Osteoblast (primary cell): ENCODE measurements around the gene AP4E1. TPM values are rescaled to one million over a fixed set of nuclear protein-coding genes. Genes with fewer than 3 reads are reported as not detected.

Experiments used
- DNase-seq: peaks from one replicate; pipeline ENCODE4 v3.0.0; 2011; ENCODE audit warnings: low spot score, mixed read lengths; ENCODE audit not compliant: insufficient read length; ENCODE audit errors: missing footprints
- H2AFZ ChIP-seq: 2 replicates; pipeline ENCODE4 v1.6.0; 2011; ENCODE audit warnings: mild to moderate bottlenecking, low read length
- H3K27ac ChIP-seq: 2 replicates; pipeline ENCODE4 v1.5.1; 2011; ENCODE audit warnings: mild to moderate bottlenecking, low read depth, low read length, moderate library complexity
- H3K27me3 ChIP-seq: 2 replicates; pipeline ENCODE4 v1.6.0; 2012; ENCODE audit warnings: mild to moderate bottlenecking, control low read depth, inconsistent platforms, low read length, moderate library complexity; ENCODE audit not compliant: insufficient read depth
- H3K36me3 ChIP-seq: 2 replicates; pipeline ENCODE4 v1.5.1; 2011; ENCODE audit warnings: mild to moderate bottlenecking, low read length, control low read depth, moderate library complexity; ENCODE audit not compliant: insufficient read depth
- H3K4me1 ChIP-seq: 2 replicates; pipeline ENCODE4 v1.5.1; 2011; ENCODE audit warnings: mild to moderate bottlenecking, low read length, control low read depth, moderate library complexity; ENCODE audit not compliant: insufficient read depth
- H3K4me2 ChIP-seq: 2 replicates; pipeline ENCODE4 v1.6.0; 2011; ENCODE audit warnings: mild to moderate bottlenecking, low read length; ENCODE audit not compliant: insufficient read depth
- H3K4me3 ChIP-seq: fragments of 200-600 bp; sonication (generic); 3 replicates; pipeline ENCODE4 v1.5.1; 2012; ENCODE audit warnings: mild to moderate bottlenecking, low read length, inconsistent platforms; ENCODE audit not compliant: insufficient read depth
- H3K79me2 ChIP-seq: 2 replicates; pipeline ENCODE4 v1.6.0; 2012; ENCODE audit warnings: mild to moderate bottlenecking, low read length, control low read depth, inconsistent platforms; ENCODE audit not compliant: insufficient read depth
- H3K9me3 ChIP-seq: 2 replicates; pipeline ENCODE4 v1.5.1; 2011; ENCODE audit warnings: low read depth, low read length, control low read depth
- H4K20me1 ChIP-seq: 2 replicates; pipeline ENCODE4 v1.6.0; 2012; ENCODE audit warnings: mild to moderate bottlenecking, low read length, control low read depth; ENCODE audit not compliant: insufficient read depth
- total RNA-seq: library from RNA; depleted of rRNA; stranded (reverse); fragments of >200 nt; gene quantifications from 2 replicates; pipeline ENCODE4 v1.2.3, GENCODE V29; 2012
- TF ChIP-seq, protein P1 (sequence below): IDR thresholded peaks from 2 replicates; pipeline ENCODE4 v1.5.1; 2011; ENCODE audit warnings: mild to moderate bottlenecking, low read depth, low read length, moderate library complexity; ENCODE audit errors: extremely low read depth

Gene AP4E1
- total RNA-seq, 1 donor: 19.2 TPM

DNA sequence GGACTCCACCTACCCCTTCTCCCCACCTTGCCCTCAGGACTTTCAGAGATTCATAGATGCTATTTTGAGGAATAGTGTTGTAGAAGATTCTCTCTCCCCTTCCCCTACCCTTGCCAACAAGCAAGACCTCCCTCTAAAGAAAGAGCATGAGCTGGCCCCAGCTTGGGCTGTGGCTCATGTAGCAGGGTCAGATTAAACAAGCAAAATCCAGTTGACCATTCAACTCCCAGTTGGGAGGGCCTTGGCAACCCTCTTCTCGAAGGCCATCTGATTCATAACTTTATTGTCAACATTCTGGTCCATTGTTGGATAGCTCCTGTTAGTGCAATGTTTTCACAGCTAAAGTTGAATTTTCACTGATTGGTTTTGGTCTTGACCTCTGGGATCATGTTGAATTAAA, 145.1 kb downstream of the AP4E1 start:
- Histone ChIP-seq H3K27ac (no peak overlapping the region), H3K27me3 (no peaks in the 10 kb centered on the region), H2AFZ (no peak overlapping the region), H3K4me2 (no peak overlapping the region), H3K4me3 (no peak overlapping the region), H4K20me1 (no peaks in the 10 kb centered on the region), H3K4me1 (no peaks in the 10 kb centered on the region), H3K36me3 (no peaks in the 10 kb centered on the region), H3K9me3 (no peaks in the 10 kb centered on the region), H3K79me2 (no peaks in the 10 kb centered on the region)
- TF ChIP-seq, protein P1, sequence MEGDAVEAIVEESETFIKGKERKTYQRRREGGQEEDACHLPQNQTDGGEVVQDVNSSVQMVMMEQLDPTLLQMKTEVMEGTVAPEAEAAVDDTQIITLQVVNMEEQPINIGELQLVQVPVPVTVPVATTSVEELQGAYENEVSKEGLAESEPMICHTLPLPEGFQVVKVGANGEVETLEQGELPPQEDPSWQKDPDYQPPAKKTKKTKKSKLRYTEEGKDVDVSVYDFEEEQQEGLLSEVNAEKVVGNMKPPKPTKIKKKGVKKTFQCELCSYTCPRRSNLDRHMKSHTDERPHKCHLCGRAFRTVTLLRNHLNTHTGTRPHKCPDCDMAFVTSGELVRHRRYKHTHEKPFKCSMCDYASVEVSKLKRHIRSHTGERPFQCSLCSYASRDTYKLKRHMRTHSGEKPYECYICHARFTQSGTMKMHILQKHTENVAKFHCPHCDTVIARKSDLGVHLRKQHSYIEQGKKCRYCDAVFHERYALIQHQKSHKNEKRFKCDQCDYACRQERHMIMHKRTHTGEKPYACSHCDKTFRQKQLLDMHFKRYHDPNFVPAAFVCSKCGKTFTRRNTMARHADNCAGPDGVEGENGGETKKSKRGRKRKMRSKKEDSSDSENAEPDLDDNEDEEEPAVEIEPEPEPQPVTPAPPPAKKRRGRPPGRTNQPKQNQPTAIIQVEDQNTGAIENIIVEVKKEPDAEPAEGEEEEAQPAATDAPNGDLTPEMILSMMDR: no peak
- DNase-seq: peak; percentile 56

DNA sequence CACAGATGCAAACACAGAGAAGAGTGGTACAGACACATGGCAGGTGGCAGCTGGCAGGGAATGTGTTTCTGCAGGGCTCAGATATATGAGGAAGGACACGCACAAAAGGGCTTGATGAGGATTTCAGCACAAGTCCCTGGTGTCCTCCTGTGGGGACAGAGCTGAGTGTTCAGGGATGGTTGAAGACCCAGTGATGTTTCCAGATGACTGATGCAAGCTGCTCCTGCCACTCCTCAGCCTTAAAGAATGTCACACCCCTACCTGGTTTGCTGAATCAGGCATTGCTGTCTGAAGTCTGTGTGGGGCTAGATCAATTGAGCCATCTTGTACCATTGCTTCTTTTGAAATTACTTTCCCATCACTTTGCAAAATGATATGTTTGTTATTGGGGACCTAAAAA, 146.1 kb downstream of the AP4E1 start:
- TF ChIP-seq, protein P1: no peak
- H3K4me2 ChIP-seq: no peak overlapping the region
- H2AFZ ChIP-seq: no peak overlapping the region
- H3K4me3 ChIP-seq: no peak overlapping the region
- no peaks in the 10 kb centered on the region for H3K79me2 ChIP-seq
- H3K27me3 ChIP-seq: no peaks in the 10 kb centered on the region
- no peaks in the 10 kb centered on the region for H3K4me1 ChIP-seq
- H4K20me1 ChIP-seq: no peaks in the 10 kb centered on the region
- H3K36me3 ChIP-seq: no peaks in the 10 kb centered on the region
- no peaks in the 10 kb centered on the region for H3K9me3 ChIP-seq
- no peak overlapping the region for H3K27ac ChIP-seq
- DNase-seq: peak; percentile 58

Other genes starting within 250 kb of the AP4E1 start
- gene TRPM7, start 221.9 kb upstream of the AP4E1 start, total RNA-seq: 116 and 124 TPM in 2 replicates
- gene SPPL2A, start 143.0 kb upstream of the AP4E1 start, total RNA-seq: 81.3 and 87.6 TPM in 2 replicates
- 8.3 and 11.2 TPM in 2 replicates for gene TNFAIP8L3, start 186.2 kb downstream of the AP4E1 start, total RNA-seq